T-helper 17 cell (primary cell): ENCODE data around the gene PCNP. TPM values are rescaled to one million over a fixed set of nuclear protein-coding genes. Genes with fewer than 3 reads are reported as not detected.
A peak's percentile ranks its signal among the peaks of the same experiment; 100 is the strongest.
"Not testable (repeated sequence)": the region's sequence is repeated elsewhere in the genome, so short reads cannot be mapped to it uniquely, and the experiment has no call there.

ENCODE experiments used
- ATAC-seq: fragments of 150-1000 bp; cut with Tn5 transposase; 2 replicates; pipeline ENCODE4 v1.10.0; 2021; ENCODE audit warnings: mild to moderate bottlenecking, moderate library complexity
- DNase-seq, 3 donors: peaks; one replicate each; pipeline versions ENCODE4 v3.0.0 to v3.0.0-alpha.2; 2020 to 2021
- H3K9me3 ChIP-seq: one replicate; pipeline ENCODE4 v1.7.0; 2013; ENCODE audit warnings: low read length, mild to moderate bottlenecking; ENCODE audit not compliant: control insufficient read depth, poor library complexity, severe bottlenecking
- H3K27ac Mint-ChIP-seq: one replicate; pipeline ENCODE4 v1.8.0; 2022; ENCODE audit warnings: mild to moderate bottlenecking, moderate library complexity, mixed read lengths
- H3K27me3 Mint-ChIP-seq: one replicate; pipeline ENCODE4 v1.8.0; 2022; ENCODE audit warnings: mixed read lengths
- H3K36me3 Mint-ChIP-seq: one replicate; pipeline ENCODE4 v1.8.0; 2022; ENCODE audit warnings: low read depth, mixed read lengths
- H3K4me1 Mint-ChIP-seq: one replicate; pipeline ENCODE4 v1.8.0; 2022; ENCODE audit warnings: mild to moderate bottlenecking, mixed read lengths
- H3K4me3 Mint-ChIP-seq: one replicate; pipeline ENCODE4 v1.8.0; 2022; ENCODE audit warnings: mild to moderate bottlenecking, moderate library complexity, mixed read lengths
- total RNA-seq, 4 donors: library from RNA in 2 of 4; stranded (reverse) in 2 of 4; gene quantifications; one replicate each; pipeline ENCODE4 v1.2.3 and lab custom pipeline; 2022 to 2026

Gene PCNP, protein sequence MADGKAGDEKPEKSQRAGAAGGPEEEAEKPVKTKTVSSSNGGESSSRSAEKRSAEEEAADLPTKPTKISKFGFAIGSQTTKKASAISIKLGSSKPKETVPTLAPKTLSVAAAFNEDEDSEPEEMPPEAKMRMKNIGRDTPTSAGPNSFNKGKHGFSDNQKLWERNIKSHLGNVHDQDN
- 100 to 1,000 TPM; 138 to 150 TPM for total RNA-seq
- total RNA-seq (lab: John Stamatoyannopoulos, UW) = 103 to 160 reads per million in 2 donors

DNA sequence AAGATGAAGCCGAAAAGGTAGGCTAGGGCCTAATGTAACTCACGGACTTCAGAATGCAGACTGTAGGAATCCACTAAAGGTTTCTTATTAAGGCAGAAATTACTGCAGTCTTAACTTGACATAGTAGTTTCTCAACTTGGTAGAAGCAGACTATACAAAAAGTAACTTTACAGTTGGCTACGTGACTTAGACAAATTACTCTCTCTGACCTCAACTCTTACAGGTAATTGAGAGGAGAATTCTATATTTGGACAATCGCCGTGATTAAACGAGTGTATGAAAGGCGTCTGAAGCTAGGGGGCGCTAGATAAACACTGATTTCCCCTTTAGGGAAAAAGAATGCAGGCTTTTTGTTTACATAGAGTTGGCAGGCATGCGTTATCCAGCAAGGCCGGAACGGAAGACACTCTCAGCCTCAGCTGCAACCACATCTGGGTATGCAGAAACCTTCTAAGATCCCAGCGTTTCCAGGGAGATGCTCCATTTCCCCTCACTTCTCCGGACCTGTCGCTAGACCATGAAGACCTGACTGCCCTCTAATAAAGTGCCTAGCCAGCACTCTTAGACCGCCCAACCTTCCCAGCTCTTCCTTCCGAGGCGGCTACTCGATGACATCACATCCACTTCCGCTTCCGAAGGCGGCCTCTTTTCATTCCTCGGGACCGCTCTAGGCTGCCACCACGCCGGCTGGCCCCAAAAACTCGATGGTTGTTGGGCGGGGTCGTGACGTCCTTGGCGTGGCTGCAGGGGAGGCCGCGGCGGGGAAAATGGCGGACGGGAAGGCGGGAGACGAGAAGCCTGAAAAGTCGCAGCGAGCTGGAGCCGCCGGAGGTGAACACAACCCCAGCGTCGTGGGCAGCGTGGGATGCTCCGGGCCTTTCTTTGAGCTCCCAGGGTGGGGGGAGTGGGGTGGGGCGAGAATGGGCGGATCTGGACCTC lies at the start of gene PCNP:
Gene PCNP, plus strand, starts transcription at position 732 of the 939 bp plus-strand sequence. Its CDS starts 36 bp downstream, at position 768.
- DNase-seq = peak; percentile 95 to 99 (median 97)
- peaks cover 50% of the 10 kb centered on the region for H3K4me1 Mint-ChIP-seq
- peak within 1 kb of the TSS; percentile 98 for H3K27ac Mint-ChIP-seq

DNA sequence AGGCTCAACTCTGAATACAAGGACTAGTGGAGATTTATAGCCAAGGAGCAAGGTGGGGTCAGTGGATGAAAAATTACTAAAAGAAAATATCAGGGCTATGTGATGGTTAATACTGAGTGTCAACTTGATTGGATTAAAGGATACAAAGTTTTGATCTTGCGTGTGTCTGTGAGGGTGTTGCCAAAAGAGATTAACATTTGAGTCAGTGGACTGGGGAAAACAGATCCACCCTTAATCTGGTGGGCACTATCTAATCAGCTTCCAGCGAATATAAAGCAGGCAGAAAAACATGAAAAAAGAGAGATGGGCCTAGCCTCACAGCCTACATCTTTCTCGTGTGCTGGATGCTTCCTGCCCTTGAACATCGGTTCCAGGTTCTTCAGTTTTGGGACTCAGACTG lies 46.5 kb upstream of the PCNP start:
- Mint-ChIP-seq H3K4me1 (peaks cover 25% of the 10 kb centered on the region), H3K27me3 (no peaks in the 10 kb centered on the region), H3K27ac (no peak overlapping the region), H3K4me3 (no peak overlapping the region), H3K36me3 (no peaks in the 10 kb centered on the region)
- H3K9me3 ChIP-seq = no peaks in the 10 kb centered on the region
- ATAC-seq = no peak
- no peak for DNase-seq

More for the DNA sequence above, at the start of gene PCNP:
- Mint-ChIP-seq H3K36me3 (peaks cover 8% of the 10 kb centered on the region), H3K27me3 (no peaks in the 10 kb centered on the region), H3K4me3 (peak within 1 kb of the TSS; percentile 99)
- ATAC-seq = peak; percentile 83
- H3K9me3 ChIP-seq = no peaks in the 10 kb centered on the region

DNA sequence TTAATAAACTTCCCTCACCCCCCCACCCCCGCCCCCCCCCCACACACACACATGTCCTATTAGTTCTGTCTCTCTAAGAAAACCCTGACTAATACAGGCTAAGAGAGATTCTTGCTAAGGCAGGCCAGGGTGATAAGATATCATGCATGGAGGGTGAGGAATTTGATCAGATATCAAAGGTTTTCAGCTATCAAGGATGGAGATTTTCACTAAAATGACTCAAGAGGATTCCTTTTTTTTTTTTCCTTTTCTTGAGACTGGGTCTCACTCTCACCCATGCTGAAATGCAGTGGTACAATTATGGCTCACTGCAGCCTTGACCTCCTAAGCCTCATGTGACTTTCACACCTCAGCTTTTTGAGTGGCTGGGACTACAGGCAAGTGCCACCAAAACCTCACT lies 46.1 kb upstream of the PCNP start:
- Mint-ChIP-seq H3K27me3 (no peaks in the 10 kb centered on the region), H3K36me3 (no peaks in the 10 kb centered on the region), H3K4me1 (peaks cover 25% of the 10 kb centered on the region), H3K4me3 (no peak overlapping the region), H3K27ac (no peak overlapping the region)
- no peak for DNase-seq
- no peaks in the 10 kb centered on the region for H3K9me3 ChIP-seq
- no peak for ATAC-seq

DNA sequence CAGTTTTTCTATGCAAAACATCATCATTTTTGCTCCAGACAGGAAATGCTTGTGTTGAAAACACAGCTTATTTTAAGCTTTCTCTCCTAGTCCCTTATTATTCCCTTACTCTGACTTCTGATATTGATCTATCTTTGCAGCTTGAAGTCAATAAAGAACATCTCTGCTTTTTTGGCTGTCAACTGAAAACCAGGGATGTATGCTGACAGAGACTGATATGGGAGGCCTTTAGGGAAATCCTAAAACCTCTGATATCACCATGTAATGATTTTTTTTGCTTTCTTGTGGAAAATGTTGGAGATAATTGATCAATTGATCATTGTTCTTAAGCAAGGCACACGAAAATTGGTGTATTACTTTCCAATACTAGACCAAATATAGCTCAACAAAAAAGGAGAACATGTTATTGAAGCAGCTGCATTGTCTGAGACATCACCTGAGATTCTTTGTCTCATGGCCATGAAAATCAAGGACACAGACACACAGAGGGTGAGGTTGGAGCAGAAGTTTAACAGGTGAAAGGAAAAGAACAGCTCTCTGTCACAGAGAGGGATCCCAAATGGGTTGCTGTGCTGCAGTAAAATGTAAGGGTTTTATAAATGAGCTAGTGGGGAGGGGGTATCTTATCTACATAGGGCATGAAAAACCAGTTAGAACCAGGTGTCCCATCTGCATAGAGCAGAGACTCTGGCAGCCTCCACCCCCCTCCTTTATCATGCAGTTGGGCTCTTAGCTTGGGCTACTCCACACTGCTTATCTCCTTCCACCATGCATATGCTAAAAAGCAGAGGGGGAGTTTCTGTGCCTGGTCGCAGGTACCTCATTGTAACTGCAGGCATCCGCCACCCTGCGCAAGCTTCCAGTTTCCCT lies 43.9 kb upstream of the PCNP start:
- peak; percentile 37 for ATAC-seq
- H3K4me1 Mint-ChIP-seq = peaks cover 25% of the 10 kb centered on the region
- H3K4me3 Mint-ChIP-seq = peak overlapping the region; percentile 41
- H3K36me3 Mint-ChIP-seq = no peaks in the 10 kb centered on the region
- no peaks in the 10 kb centered on the region for H3K9me3 ChIP-seq
- H3K27ac Mint-ChIP-seq = peak overlapping the region; percentile 89
- no peak for DNase-seq
- H3K27me3 Mint-ChIP-seq = no peaks in the 10 kb centered on the region

GRCh38 chr3:101530686-101531047 lies 43.3 kb upstream of the PCNP start:
- H3K27ac Mint-ChIP-seq = peak overlapping the region; percentile 89

GRCh38 chr3:101531473-101532086 lies 42.4 kb upstream of the PCNP start:
- ATAC-seq (peak; percentile 59), DNase-seq (no peak)
- no peaks in the 10 kb centered on the region for H3K9me3 ChIP-seq
- Mint-ChIP-seq H3K27ac (peak overlapping the region; percentile 89), H3K4me3 (no peak overlapping the region), H3K27me3 (no peaks in the 10 kb centered on the region), H3K4me1 (peaks cover 25% of the 10 kb centered on the region), H3K36me3 (no peaks in the 10 kb centered on the region)

More at GRCh38 chr3:101530686-101531047, 43.3 kb upstream of the PCNP start:
- H3K36me3 Mint-ChIP-seq = no peaks in the 10 kb centered on the region
- DNase-seq (no peak), ATAC-seq (peak; percentile 70)
- H3K4me3 Mint-ChIP-seq = peak overlapping the region; percentile 41
- H3K27me3 Mint-ChIP-seq = no peaks in the 10 kb centered on the region
- H3K4me1 Mint-ChIP-seq = peaks cover 25% of the 10 kb centered on the region
- no peaks in the 10 kb centered on the region for H3K9me3 ChIP-seq

- peaks cover 25% of the 10 kb centered on the region for H3K4me1 Mint-ChIP-seq
- H3K27ac Mint-ChIP-seq = no peak overlapping the region
- peak overlapping the region; percentile 46 for H3K4me3 Mint-ChIP-seq
- no peaks in the 10 kb centered on the region for H3K27me3 Mint-ChIP-seq
- H3K9me3 ChIP-seq = no peaks in the 10 kb centered on the region
- no peak for DNase-seq
- ATAC-seq = no peak
- H3K36me3 Mint-ChIP-seq = no peaks in the 10 kb centered on the region
Observed at GRCh38 chr3:101532783-101533602, 41.0 kb upstream of the PCNP start.

DNA sequence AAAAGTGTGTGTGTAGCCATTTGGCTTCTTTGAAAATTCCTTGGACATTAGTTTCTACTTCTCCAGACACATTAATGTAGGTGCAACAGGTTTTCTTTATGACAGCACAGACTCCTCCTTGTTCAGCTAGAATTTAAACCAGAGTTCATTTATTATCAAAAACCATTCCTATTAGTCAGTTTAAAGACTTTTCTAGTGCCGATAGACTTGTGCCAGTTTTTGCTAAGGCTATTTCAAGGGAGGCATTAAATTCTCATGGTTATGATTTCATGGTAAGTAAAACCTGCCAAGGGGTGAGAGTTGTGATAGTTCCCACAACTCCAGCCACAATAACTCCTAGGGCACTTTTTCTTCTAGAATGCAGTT lies 40.4 kb upstream of the PCNP start:
- H3K9me3 ChIP-seq = no peaks in the 10 kb centered on the region
- ATAC-seq (no peak), DNase-seq (no peak)
- no peaks in the 10 kb centered on the region for H3K36me3 Mint-ChIP-seq
- no peaks in the 10 kb centered on the region for H3K27me3 Mint-ChIP-seq
- H3K4me1 Mint-ChIP-seq = peaks cover 25% of the 10 kb centered on the region
- no peak overlapping the region for H3K27ac Mint-ChIP-seq
- no peak overlapping the region for H3K4me3 Mint-ChIP-seq

DNA sequence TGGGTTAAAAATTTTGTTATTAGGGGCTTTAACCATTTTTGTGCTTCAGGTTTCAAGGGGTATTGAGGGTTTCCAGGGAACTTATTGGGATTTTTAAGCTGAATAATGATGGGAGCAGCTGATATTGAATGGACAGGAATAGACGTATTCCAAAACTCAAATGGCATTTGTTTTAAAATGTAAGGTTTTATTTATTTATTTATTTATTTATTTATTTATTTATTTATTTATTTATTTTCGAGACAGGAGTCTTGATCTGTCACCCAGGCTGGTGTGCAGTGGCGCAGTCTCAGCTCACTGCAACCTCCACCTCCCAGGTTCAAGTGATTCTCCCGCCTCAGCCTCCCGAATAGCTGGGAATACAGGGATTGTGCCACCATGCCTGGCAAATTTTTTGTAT lies 38.8 kb upstream of the PCNP start:
- no peak overlapping the region for H3K4me3 Mint-ChIP-seq
- H3K4me1 Mint-ChIP-seq = peaks cover 20% of the 10 kb centered on the region
- no peak for DNase-seq
- H3K36me3 Mint-ChIP-seq = no peaks in the 10 kb centered on the region
- no peaks in the 10 kb centered on the region for H3K27me3 Mint-ChIP-seq
- H3K27ac Mint-ChIP-seq = no peak overlapping the region
- ATAC-seq = no peak
- H3K9me3 ChIP-seq = no peaks in the 10 kb centered on the region

GRCh38 chr3:101536266-101536665 lies 37.7 kb upstream of the PCNP start:
- no peaks in the 10 kb centered on the region for H3K9me3 ChIP-seq
- DNase-seq (no peak), ATAC-seq (no peak)
- H3K4me1 Mint-ChIP-seq = peaks cover 11% of the 10 kb centered on the region
- H3K36me3 Mint-ChIP-seq = no peaks in the 10 kb centered on the region
- no peaks in the 10 kb centered on the region for H3K27me3 Mint-ChIP-seq
- no peak overlapping the region for H3K4me3 Mint-ChIP-seq
- no peak overlapping the region for H3K27ac Mint-ChIP-seq

DNA sequence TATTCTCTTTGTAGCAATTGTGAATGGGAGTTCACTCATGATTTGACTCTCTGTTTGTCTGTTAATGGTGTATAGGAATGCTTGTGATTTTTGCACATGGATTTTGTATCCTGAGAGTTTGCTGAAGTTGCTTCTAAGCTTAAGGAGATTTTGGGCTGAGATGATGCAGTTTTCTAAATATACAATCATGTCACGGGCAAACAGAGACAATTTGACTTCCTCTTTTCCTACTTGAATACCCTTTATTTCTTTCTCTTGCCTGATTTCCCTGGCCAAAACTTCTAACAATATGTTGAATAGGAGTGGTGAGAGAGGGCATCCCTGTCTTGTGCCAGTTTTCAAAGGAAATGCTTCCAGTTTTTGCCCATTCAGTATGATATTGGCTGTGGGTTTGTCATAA lies 37.0 kb upstream of the PCNP start:
- H3K4me3 Mint-ChIP-seq, H3K9me3 ChIP-seq, H3K36me3 Mint-ChIP-seq, H3K27ac Mint-ChIP-seq, H3K27me3 Mint-ChIP-seq, H3K4me1 Mint-ChIP-seq, ATAC-seq, DNase-seq: not testable (repeated sequence)

DNA sequence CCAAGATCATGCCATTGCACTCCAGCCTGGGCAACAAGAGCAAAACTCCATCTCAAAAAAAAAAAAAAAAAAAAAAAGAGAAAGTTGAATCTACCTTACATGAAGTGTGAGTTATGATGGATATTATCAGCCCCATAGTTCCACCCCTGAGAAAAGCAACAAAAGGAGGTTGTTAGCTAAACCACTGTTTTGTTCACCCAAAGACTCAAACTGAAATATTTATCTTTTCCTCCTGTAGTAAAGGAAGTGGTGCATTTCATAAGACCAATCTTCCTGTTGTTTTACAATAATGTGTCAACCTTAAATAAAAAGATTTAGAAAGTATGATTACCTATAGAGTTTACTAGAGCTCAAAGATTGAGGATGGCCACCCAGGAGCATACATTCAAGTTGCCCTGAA lies 31.0 kb upstream of the PCNP start:
- DNase-seq (no peak), ATAC-seq (peak; percentile 74)
- H3K9me3 ChIP-seq = no peaks in the 10 kb centered on the region
- H3K27ac Mint-ChIP-seq = peak overlapping the region; percentile 92
- peaks cover 17% of the 10 kb centered on the region for H3K4me1 Mint-ChIP-seq
- H3K36me3 Mint-ChIP-seq = no peaks in the 10 kb centered on the region
- peak overlapping the region; percentile 42 for H3K4me3 Mint-ChIP-seq
- H3K27me3 Mint-ChIP-seq = no peaks in the 10 kb centered on the region
